Ramos (cell line): ENCODE data around the gene CFAP54.

Source experiments
- in situ Hi-C: fragments of 300-500 bp; cut with MboI; formaldehyde crosslinking; loops from one replicate; pipeline ENCODE4 v1.14.3; 2022; ENCODE audit warnings: low sequenced_read_pairs; ENCODE audit not compliant: unreplicated experiment

Gene CFAP54

DNA sequence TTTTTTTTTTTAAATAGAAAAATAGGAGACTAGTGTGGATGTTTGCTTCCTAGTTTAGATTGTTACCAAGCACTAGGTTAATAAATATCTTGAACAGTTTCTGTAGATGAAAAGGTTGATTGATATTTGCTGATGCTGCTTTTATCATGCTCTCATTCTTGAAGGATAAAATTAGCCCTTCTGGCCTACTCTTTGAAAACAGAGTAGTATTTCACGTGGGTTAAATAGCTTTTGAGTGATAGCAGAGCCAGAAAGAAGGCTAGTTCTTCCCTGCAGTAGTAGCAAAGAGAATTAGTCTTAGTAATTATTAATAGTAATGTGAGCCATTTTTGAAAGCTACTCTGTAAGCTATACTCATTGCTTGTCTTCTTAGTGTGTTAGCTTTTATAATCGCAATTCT, 422.9 kb downstream of the CFAP54 start:
- in situ Hi-C loops, result no loop called here

- in situ Hi-C loops, result no loop called here
Measured at GRCh38 chr12:96912943-96913342, 423.6 kb downstream of the CFAP54 start.

DNA sequence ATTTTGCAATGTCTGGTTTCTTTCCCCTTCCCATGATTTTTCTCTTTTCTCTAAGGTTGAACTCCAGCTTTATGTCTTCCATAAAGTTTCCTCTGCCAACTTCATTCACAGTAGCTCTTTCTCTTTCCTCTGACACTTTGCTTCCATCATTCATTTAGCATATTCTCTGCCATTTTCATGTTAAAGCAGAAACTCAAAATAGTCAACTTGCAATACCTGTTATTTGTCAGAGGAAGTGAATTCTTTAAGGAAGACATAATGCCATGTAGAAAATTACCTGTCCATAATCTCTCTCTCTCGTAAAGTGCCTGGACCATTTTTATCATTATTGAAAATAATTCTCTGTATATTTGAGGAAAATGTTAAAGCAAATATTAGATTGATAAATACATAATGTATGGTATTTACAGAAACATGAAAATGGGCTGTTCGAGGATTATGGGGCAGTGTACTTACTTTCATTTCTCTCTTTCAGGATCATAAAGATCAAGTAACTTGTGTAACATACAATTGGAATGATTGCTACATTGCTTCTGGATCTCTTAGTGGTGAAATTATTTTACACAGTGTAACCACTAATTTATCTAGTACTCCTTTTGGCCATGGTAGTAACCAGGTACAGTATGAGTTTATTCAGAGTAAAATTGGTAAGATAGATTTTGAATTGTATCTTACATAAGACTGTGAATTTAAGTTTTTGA, 430.3 kb downstream of the CFAP54 start:
- in situ Hi-C loops, result no loop called here
